AG04450 (cell line): Measurements from ENCODE around the gene RPAIN. TPM values are rescaled to one million over a fixed set of nuclear protein-coding genes. Genes with fewer than 3 reads are reported as not detected.

Experiments used
- CTCF ChIA-PET: fragments of 300-600, 350-600 bp; formaldehyde crosslinking; extraction: SDS; loops from one replicate; lab custom pipeline; 2022; ENCODE audit warnings: antibody characterized with exemption, inconsistent platforms; lab: Charles Lee
- POLR2A ChIA-PET: fragments of 350-600 bp; formaldehyde crosslinking; extraction: SDS; loops from one replicate; lab custom pipeline; 2021; ENCODE audit warnings: antibody characterized with exemption, inconsistent platforms; lab: Yijun Ruan, JAX
- DNase-seq: peaks from one replicate; pipeline ENCODE4 v3.0.0-alpha.2; 2011; ENCODE audit warnings: low read depth, low spot score
- H3K27ac ChIP-seq: one replicate; pipeline ENCODE4 v1.5.1; 2012; ENCODE audit warnings: low read depth, low read length, control low read depth
- H3K27me3 ChIP-seq: one replicate; pipeline ENCODE4 v1.6.0; 2012; ENCODE audit warnings: low read length; ENCODE audit not compliant: control insufficient read depth, insufficient read depth
- H3K4me3 ChIP-seq: 2 replicates; pipeline ENCODE4 v1.5.1; 2011; ENCODE audit warnings: mild to moderate bottlenecking, low read depth, low read length, control low read depth
- H3K9me3 ChIP-seq: 2 replicates; pipeline ENCODE4 v1.5.1; 2012; ENCODE audit warnings: low read length; ENCODE audit not compliant: control insufficient read depth, insufficient read depth
- CTCF ChIP-seq: IDR thresholded peaks from 2 replicates; pipeline ENCODE4 v1.5.1; 2011; ENCODE audit warnings: low read depth, low read length, control low read depth, inconsistent platforms
- polyA plus RNA-seq: library from polyadenylated mRNA; depleted of rRNA; stranded (reverse); fragments of >200 nt; gene quantifications from 2 replicates; pipeline ENCODE4 v1.2.3, GENCODE V29; 2011

RPAIN gene
- polyA plus RNA-seq, 1 experiment, result 37.5 TPM

GRCh38 chr17:5443728-5444127, 23.7 kb downstream of the RPAIN start:
- TF ChIP-seq CTCF, result no peak
- no peaks in the 10 kb centered on the region for H3K27me3 ChIP-seq
- no peak overlapping the region for H3K27ac ChIP-seq
- no peak for DNase-seq
- H3K4me3 ChIP-seq, result no peak overlapping the region
- CTCF ChIA-PET, result no interaction called here
- no peaks in the 10 kb centered on the region for H3K9me3 ChIP-seq
- POLR2A ChIA-PET, result no interaction called here

GRCh38 chr17:5444209-5444608, 24.2 kb downstream of the RPAIN start:
- Histone ChIP-seq H3K4me3 (no peak overlapping the region), H3K27ac (no peak overlapping the region), H3K27me3 (no peaks in the 10 kb centered on the region), H3K9me3 (no peaks in the 10 kb centered on the region)
- no peak for TF ChIP-seq CTCF
- ChIA-PET CTCF (no interaction called here), POLR2A (no interaction called here)
- no peak for DNase-seq

GRCh38 chr17:5446786-5447185, 26.8 kb downstream of the RPAIN start:
- ChIA-PET POLR2A (no interaction called here), CTCF (no interaction called here)
- H3K4me3 ChIP-seq, result no peak overlapping the region
- H3K9me3 ChIP-seq, result no peaks in the 10 kb centered on the region
- H3K27me3 ChIP-seq, result no peaks in the 10 kb centered on the region
- no peak for DNase-seq
- TF ChIP-seq CTCF, result no peak
- H3K27ac ChIP-seq, result no peak overlapping the region

GRCh38 chr17:5464717-5465507, 44.9 kb downstream of the RPAIN start:
- Histone ChIP-seq H3K27me3 (no peaks in the 10 kb centered on the region), H3K4me3 (no peak overlapping the region), H3K27ac (no peak overlapping the region), H3K9me3 (no peaks in the 10 kb centered on the region; the same call in 1 of the 2 replicates)
- ChIA-PET CTCF (interaction anchor here (0.7 to 1.4 kb wide), 2 partner anchors 957 to 970 kb away, joined by 3 read pairs; partner anchors contain the start of gene AIPL1), POLR2A (no interaction called here)
- DNase-seq, result no peak
- TF ChIP-seq CTCF, result no peak

- H3K27me3 ChIP-seq, result no peaks in the 10 kb centered on the region
- no peaks in the 10 kb centered on the region; the same call in 1 of the 2 replicates for H3K9me3 ChIP-seq
- POLR2A ChIA-PET, result no interaction called here
- CTCF ChIA-PET, result no interaction called here
- no peak overlapping the region for H3K27ac ChIP-seq
- no peak for DNase-seq
- H3K4me3 ChIP-seq, result peak overlapping the region; percentile 90; the same call in 1 of the 2 replicates
- TF ChIP-seq CTCF, result no peak
These were observed 46.3 kb downstream of the RPAIN start for GRCh38 chr17:5466295-5466694.
